Rectal smooth muscle tissue (tissue), 1 donor: ENCODE data around the gene CCDC47.
"Not testable (repeated sequence)": the region's sequence is repeated elsewhere in the genome, so short reads cannot be mapped to it uniquely, and the experiment has no call there.

Experiments used
- H3K27ac ChIP-seq: one replicate; pipeline ENCODE4 v1.7.0; 2013; ENCODE audit warnings: low read depth, low read length, inconsistent platforms
- H3K27me3 ChIP-seq: one replicate; pipeline ENCODE4 v1.7.0; 2013; ENCODE audit warnings: low read length; ENCODE audit not compliant: control insufficient read depth, insufficient read depth
- H3K36me3 ChIP-seq: one replicate; pipeline ENCODE4 v1.7.0; 2013; ENCODE audit warnings: low read length; ENCODE audit not compliant: control insufficient read depth, insufficient read depth
- H3K4me1 ChIP-seq: one replicate; pipeline ENCODE4 v1.7.0; 2013; ENCODE audit warnings: low read length; ENCODE audit not compliant: control insufficient read depth, insufficient read depth
- H3K4me3 ChIP-seq: one replicate; pipeline ENCODE4 v1.7.0; 2013; ENCODE audit warnings: low read length
- H3K9ac ChIP-seq: one replicate; pipeline ENCODE4 v1.7.0; 2013; ENCODE audit warnings: low read length

The CCDC47 gene

DNA sequence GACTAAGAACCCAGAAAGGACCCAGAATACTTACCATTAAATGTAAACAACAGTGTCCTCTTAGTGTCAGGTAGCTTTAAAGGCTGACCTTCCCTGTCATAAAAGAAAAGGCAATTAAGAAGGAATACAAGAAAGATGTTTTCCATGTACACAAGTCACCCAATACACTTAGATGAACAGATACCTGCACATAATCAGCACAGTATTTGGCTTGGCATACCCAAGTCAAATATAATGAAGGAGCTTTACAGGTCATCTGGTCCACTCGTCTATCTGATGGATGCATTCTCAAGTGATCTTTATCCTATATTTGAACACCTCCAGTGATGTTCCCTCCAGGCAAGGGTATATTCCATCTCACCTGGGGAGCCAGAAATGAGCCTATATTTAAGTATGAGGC, 20.7 kb downstream of the CCDC47 start:
- H3K4me1 ChIP-seq: no peaks in the 10 kb centered on the region
- no peak overlapping the region for H3K4me3 ChIP-seq
- peaks cover 31% of the 10 kb centered on the region for H3K36me3 ChIP-seq
- no peak overlapping the region for H3K27ac ChIP-seq
- H3K9ac ChIP-seq: no peak overlapping the region
- H3K27me3 ChIP-seq: no peaks in the 10 kb centered on the region

DNA sequence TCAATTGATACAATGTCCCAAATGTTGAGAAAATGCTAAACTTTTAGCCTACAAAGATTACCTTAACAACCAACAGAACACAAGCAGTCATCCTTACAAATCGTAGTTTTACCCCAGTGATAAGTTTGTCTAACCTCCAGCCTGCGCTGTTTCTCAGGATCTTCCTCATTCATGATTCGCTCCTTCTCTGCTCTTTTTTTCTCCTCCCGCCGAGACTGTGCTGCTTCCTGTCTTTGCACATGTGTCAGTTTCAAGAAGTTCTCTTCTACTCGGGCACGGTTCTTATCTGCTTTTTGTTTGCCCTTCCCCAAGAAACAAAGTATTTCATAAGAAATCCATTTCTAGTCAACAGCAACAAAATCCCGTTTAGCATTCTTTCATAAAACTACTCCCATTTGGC, 21.6 kb downstream of the CCDC47 start:
- peaks cover 31% of the 10 kb centered on the region for H3K36me3 ChIP-seq
- no peak overlapping the region for H3K4me3 ChIP-seq
- H3K4me1 ChIP-seq: no peaks in the 10 kb centered on the region
- no peaks in the 10 kb centered on the region for H3K27me3 ChIP-seq
- no peak overlapping the region for H3K27ac ChIP-seq
- no peak overlapping the region for H3K9ac ChIP-seq

DNA sequence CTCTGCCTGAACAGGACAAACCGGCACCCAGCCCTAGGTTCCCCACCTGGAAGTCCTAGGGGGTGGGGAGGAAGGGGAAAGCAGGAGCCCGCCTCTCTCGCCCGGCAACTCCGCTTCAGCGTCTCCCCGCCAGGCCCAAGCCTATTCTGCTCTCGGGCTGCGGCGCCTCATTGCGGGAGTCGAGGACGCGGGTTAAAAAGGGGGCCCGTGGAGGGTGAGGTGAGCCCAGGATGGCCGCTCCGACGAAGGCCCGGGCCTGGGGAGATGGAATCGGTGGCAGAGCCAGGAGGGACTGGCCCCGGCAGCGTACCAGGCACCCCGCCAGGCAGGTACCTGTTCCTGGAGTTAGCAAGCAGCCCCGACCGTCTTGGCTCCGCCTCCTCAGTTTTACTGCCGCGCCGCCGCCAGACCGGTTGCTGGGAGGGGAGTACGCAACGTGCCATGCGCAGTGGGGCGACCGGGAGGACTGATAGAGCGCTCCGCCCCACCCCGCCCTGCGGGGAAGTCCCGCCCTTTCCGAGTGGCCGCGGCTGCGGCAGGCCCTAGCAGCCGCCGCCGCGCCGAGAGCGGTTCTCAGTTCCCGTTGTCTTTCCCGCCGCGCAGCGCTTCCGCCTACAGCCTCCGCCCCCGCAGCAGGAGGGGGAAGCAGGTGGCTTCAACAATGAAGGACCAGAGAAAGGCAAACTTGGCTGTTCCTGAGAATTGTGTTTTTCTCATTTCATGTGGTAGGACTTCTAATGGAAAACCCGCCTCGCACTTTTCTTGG, 31.8 kb downstream of the CCDC47 start, which contains the start of gene STRADA:
TSS of gene STRADA (minus strand) at position 392 of the 766 bp plus-strand sequence. CDS start 13,430 bp downstream, outside the sequence.
- Histone ChIP-seq H3K4me1 (peaks cover 6% of the 10 kb centered on the region), H3K27ac (peak within 1 kb of the TSS; percentile 80), H3K9ac (peak within 1 kb of the TSS; percentile 86), H3K4me3 (peak within 1 kb of the TSS; percentile 76), H3K27me3 (no peaks in the 10 kb centered on the region), H3K36me3 (peaks cover 6% of the 10 kb centered on the region)

DNA sequence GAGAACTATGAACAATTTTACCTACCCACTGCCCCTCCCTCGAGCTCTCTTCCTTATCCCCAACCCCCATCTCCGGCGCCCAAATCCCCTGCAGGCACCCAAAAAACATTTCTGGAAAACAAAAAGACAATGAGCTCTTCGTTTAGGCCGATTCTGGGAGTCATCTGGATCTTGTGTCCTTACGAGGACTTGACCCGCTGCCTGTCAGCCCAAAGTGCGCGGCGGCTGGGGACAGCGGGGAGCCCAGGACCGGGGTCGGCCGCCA, 32.3 kb downstream of the CCDC47 start:
- peak overlapping the region; percentile 80 for H3K27ac ChIP-seq
- peak overlapping the region; percentile 76 for H3K4me3 ChIP-seq
- H3K9ac ChIP-seq: peak overlapping the region; percentile 86
- H3K27me3 ChIP-seq: no peaks in the 10 kb centered on the region
- peaks cover 6% of the 10 kb centered on the region for H3K36me3 ChIP-seq
- H3K4me1 ChIP-seq: peaks cover 6% of the 10 kb centered on the region

DNA sequence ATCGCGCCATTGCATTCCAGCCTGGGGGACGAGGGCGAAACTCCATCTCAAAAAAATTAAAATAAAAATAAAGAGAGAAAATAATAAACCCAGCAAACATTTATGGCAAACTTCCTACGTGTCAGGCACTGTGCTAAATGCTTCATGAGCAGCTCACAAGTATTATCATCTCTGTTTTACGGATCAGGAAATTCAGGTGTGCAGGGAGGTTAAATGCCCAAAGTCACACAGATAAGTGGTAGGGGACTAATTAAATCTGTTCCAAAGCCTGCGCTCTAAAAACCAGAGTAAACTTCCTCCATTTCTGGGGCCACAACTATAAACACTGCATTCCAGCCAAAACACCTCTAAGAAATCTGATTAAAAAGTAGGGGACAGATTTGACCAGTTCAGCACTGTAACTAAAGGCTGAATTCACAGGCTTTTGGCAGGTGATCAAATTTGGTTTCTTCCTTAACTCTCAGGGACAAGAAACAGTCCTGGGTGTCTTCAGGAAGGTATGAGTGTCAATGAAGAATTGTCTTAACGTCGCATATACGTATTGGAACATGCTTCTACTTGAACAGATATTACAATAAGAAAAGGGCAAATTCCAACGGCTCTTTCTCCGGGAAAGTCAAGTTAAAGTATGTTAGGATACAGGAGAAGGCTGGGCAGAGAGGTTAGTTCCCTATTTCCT, 32.8 kb downstream of the CCDC47 start:
- no peaks in the 10 kb centered on the region for H3K27me3 ChIP-seq
- peak overlapping the region; percentile 86 for H3K9ac ChIP-seq
- H3K36me3 ChIP-seq: peaks cover under 1% of the 10 kb centered on the region
- H3K27ac ChIP-seq: peak overlapping the region; percentile 80
- peak overlapping the region; percentile 76 for H3K4me3 ChIP-seq
- peaks cover 6% of the 10 kb centered on the region for H3K4me1 ChIP-seq

DNA sequence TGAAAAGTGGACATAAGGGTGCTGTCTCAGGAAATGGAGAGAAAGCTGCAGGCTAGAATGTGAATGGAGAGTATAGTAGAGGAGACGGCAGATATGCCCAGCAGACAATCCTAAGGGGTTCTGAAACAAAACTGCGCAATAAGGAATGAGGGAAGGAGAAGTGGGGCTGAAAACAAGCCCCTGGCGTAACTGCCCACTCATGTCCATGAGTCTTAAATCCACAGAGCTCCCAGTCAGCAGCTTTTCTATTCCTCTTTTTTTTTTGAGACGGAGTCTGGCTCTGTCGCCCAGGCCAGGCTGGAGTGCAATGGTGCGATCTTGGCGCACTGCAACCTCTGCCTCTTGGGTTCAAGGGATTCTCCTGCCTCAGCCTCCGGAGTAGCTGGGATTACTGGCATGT, 37.7 kb downstream of the CCDC47 start:
- H3K9ac ChIP-seq: no peak overlapping the region
- H3K36me3 ChIP-seq: no peaks in the 10 kb centered on the region
- no peaks in the 10 kb centered on the region for H3K27me3 ChIP-seq
- no peak overlapping the region for H3K27ac ChIP-seq
- H3K4me1 ChIP-seq: peaks cover 2% of the 10 kb centered on the region
- H3K4me3 ChIP-seq: no peak overlapping the region

DNA sequence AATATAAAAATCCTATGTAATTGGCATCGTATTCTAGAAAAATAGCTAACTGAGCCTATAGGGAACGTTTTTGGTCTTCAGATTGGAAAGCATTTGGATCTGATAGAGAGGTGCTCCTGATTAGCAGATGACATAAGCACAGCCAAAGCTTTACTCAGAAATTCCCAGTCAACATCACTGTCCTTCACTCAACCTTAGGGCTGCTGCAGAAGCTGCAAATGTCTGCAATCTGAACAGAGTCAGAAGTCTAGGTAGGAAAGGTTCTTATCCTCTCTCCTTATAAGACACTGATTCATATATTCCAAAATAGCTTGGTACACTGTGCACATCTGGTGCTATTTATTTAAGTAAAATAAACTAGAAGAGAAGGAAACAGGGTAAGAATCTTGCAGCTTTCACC, 51.0 kb downstream of the CCDC47 start:
- H3K4me3 ChIP-seq: no peak overlapping the region
- no peak overlapping the region for H3K9ac ChIP-seq
- H3K36me3 ChIP-seq: peaks cover 5% of the 10 kb centered on the region

DNA sequence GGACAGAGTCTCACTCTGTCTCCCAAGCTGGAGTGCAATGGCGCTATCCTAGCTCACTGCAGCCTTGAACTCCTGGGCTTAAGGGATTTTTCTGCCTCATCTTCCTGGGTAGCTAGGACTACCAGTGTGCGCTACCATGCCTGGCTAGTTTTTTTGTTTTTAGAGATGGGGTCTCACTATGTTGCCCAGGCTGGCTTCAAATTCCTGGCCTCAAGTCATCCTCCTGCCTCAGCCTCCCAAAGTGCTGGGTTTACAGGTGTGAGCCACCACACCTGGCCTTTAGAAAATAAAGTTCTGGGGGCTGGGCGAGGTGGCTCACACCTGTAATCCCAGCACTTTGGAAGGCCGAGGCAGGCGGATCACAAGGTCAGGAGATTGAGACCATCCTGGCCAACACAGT, 53.2 kb downstream of the CCDC47 start:
- H3K9ac ChIP-seq, H3K27ac ChIP-seq, H3K27me3 ChIP-seq, H3K4me3 ChIP-seq, H3K4me1 ChIP-seq, H3K36me3 ChIP-seq: not testable (repeated sequence)

More for the DNA sequence above, 51.0 kb downstream of the CCDC47 start:
- H3K27me3 ChIP-seq: no peaks in the 10 kb centered on the region
- no peak overlapping the region for H3K27ac ChIP-seq
- H3K4me1 ChIP-seq: no peaks in the 10 kb centered on the region

DNA sequence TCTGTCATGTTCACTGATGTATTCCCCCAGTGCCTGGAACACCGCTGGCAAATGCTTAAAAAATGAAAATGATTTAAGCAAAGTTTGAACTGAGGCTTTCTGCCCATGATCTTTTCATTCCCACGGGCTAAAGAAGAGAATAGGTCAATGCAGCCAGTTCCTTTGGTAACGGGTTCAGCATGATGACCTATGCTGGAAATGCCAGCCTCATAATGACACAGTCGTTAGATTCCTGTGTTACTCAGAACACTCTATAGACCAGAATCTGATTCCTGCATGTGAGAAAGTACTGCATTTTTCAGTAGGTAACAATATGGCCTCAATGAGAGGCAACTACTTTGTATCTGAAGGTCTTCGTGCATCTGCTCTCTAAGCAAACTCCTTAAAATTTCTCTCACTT, 54.4 kb downstream of the CCDC47 start:
- H3K4me3 ChIP-seq: no peak overlapping the region
- no peak overlapping the region for H3K27ac ChIP-seq
- H3K9ac ChIP-seq: no peak overlapping the region
- H3K36me3 ChIP-seq: peaks cover 5% of the 10 kb centered on the region
- no peaks in the 10 kb centered on the region for H3K4me1 ChIP-seq
- no peaks in the 10 kb centered on the region for H3K27me3 ChIP-seq

DNA sequence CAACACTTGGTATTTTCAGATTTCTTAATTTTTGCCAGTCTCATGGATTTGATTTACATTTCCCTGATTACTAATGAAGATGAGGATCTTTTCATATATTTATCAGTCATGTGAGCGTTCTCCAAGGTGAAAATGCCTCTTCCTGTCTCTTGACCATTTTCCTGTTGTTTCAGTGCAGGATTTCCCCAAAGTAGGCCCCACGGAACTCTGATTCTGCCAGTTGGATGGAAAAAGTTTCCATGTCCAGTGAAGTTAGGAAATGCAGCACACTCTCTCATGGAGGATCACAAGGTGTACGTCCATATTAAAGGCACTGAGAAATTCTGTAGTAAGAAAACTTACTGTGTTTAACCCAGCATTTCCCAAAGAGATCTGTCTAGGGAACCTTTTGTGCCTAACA, 57.0 kb downstream of the CCDC47 start:
- Histone ChIP-seq H3K4me1 (no peaks in the 10 kb centered on the region), H3K9ac (no peak overlapping the region), H3K27ac (no peak overlapping the region), H3K27me3 (no peaks in the 10 kb centered on the region), H3K4me3 (no peak overlapping the region), H3K36me3 (no peaks in the 10 kb centered on the region)

DNA sequence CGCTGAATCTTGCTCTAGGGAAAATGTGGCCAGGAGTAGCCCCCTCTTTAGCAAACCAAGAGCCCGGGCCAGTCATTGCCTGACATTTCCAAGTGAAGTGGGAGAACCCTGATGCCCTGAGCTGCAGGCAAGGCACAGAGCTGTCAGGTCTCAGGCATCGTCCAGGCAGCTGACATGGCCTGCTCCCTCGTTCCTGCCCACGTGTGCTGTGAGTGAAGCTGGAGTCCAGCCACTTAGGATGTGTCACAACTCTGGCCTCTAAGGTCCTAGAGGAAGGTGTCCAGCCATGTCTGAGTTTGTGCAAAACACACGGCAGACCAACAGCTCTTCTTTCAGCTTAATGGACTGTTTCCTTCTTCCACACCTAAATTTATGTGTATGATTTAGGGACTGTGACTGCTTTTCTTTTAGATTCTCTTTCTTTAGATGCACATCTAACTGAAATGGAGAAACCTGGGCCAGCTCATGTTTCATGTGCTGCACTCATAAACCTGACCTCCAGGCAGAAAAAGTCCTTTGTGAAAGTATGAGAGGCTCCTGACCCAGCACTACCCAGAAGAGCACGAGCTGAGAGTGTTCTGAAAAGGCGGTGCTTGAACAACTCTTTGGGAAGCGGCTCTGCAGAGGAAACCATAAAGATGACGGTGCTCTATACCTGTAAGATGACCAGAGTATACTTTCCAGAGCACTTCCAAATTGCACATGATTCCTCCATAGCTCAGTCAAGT, 58.7 kb downstream of the CCDC47 start:
- Histone ChIP-seq H3K9ac (no peak overlapping the region), H3K4me1 (no peaks in the 10 kb centered on the region), H3K36me3 (no peaks in the 10 kb centered on the region), H3K4me3 (no peak overlapping the region), H3K27ac (no peak overlapping the region), H3K27me3 (no peaks in the 10 kb centered on the region)

DNA sequence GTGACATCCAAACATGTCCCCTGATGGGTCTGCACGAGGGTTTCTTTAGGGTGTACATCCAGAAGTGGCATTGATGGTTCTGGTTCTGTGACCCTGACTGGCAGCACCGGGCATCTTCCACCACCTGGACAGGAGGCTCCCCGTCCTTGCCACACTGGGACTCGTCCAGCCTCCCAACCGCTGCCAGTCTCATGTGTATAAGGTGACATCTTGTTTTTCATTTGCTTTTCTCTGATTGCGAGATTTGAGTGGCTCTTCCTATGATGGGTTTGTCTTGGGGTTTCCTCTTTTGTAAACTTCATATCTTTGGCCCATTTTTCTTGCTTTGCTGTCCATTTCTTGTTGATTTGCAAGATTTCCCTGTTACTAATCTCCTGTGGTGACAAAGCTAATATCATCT, 64.3 kb downstream of the CCDC47 start:
- H3K36me3 ChIP-seq: peaks cover 7% of the 10 kb centered on the region

More for the DNA sequence above, 64.3 kb downstream of the CCDC47 start:
- H3K27ac ChIP-seq: no peak overlapping the region
- no peaks in the 10 kb centered on the region for H3K27me3 ChIP-seq
- H3K4me1 ChIP-seq: no peaks in the 10 kb centered on the region
- no peak overlapping the region for H3K9ac ChIP-seq
- H3K4me3 ChIP-seq: no peak overlapping the region
